ENCODE measurements around the gene MZT2A. TPM values are rescaled to one million over a fixed set of nuclear protein-coding genes. Genes with fewer than 3 reads are reported as not detected.

Gene MZT2A
- total and polyA plus RNA-seq, 2 donors: 37.4 to 148 TPM

Other genes starting within 250 kb of the MZT2A start
- 0.21 TPM for gene RAB6D, start 128.2 kb downstream of the MZT2A start, total RNA-seq
- gene RAB6D, start 128.2 kb downstream of the MZT2A start, polyA plus RNA-seq: 0.05 TPM
- not detected for gene TUBA3D, start 16.3 kb downstream of the MZT2A start, total RNA-seq
- not detected for gene TUBA3D, start 16.3 kb downstream of the MZT2A start, polyA plus RNA-seq
- gene CCDC74A, start 35.5 kb upstream of the MZT2A start, total RNA-seq: 6.2 TPM
- 21.3 TPM for gene CCDC74A, start 35.5 kb upstream of the MZT2A start, polyA plus RNA-seq